ENCODE measurements around the gene NGLY1.

Gene NGLY1

GRCh38 chr3:25783661-25784512 lies 644 bp upstream of the NGLY1 start:
- DNase-seq = peak; percentile 61

- no peak for DNase-seq
These were observed 656 bp downstream of the NGLY1 start for GRCh38 chr3:25782636-25782937.

- DNase-seq = no peak
These were observed 1.3 kb downstream of the NGLY1 start for GRCh38 chr3:25781758-25782594.

- DNase-seq = no peak
These were observed 2.0 kb downstream of the NGLY1 start for GRCh38 chr3:25781145-25781757.

GRCh38 chr3:25780618-25781017 lies 2.6 kb downstream of the NGLY1 start:
- no peak for DNase-seq

- DNase-seq = no peak
These were observed 7.3 kb downstream of the NGLY1 start for GRCh38 chr3:25775936-25776335.

- DNase-seq = no peak
These were observed 14.4 kb downstream of the NGLY1 start for GRCh38 chr3:25768851-25769250.

- DNase-seq = no peak
These were observed 31.5 kb downstream of the NGLY1 start for GRCh38 chr3:25751725-25752124.

- no peak for DNase-seq
These were observed 32.2 kb downstream of the NGLY1 start for GRCh38 chr3:25751048-25751447.

- no peak for DNase-seq
These were observed 34.1 kb downstream of the NGLY1 start for GRCh38 chr3:25749031-25749581.

GRCh38 chr3:25748189-25748588 lies 35.1 kb downstream of the NGLY1 start:
- no peak for DNase-seq

- no peak for DNase-seq
These were observed 36.2 kb downstream of the NGLY1 start for GRCh38 chr3:25747033-25747432.

- no peak for DNase-seq
These were observed 38.8 kb downstream of the NGLY1 start for GRCh38 chr3:25744470-25744869.

- DNase-seq = no peak
These were observed 55.1 kb downstream of the NGLY1 start for GRCh38 chr3:25728101-25728500.

GRCh38 chr3:25727316-25727715 lies 55.9 kb downstream of the NGLY1 start:
- no peak for DNase-seq

- DNase-seq = no peak
These were observed 57.4 kb downstream of the NGLY1 start for GRCh38 chr3:25725810-25726209.

- DNase-seq = no peak
These were observed 58.1 kb downstream of the NGLY1 start for GRCh38 chr3:25724948-25725645.

- DNase-seq = no peak
These were observed 59.4 kb downstream of the NGLY1 start for GRCh38 chr3:25723802-25724201.

- DNase-seq = no peak
These were observed 63.9 kb downstream of the NGLY1 start for GRCh38 chr3:25719321-25719720.

- no peak for DNase-seq
These were observed 69.8 kb downstream of the NGLY1 start for GRCh38 chr3:25713341-25713985.

- DNase-seq = no peak
These were observed 72.2 kb downstream of the NGLY1 start for GRCh38 chr3:25711090-25711489.

GRCh38 chr3:25708036-25708435 lies 75.2 kb downstream of the NGLY1 start:
- DNase-seq = no peak
